Stimulated activated CD8-positive, alpha-beta memory T cell treated with anti-CD3 and anti-CD28 coated beads, Interleukin-4, amount 100 ng/mL, for 1 hour (primary cell): ENCODE results near the gene WDFY4.

Source experiments
- DNase-seq, 2 donors: peaks; one replicate each; pipeline ENCODE4 v3.0.0-alpha.2; 2020; ENCODE audit warnings: low read depth in 2 of 2, low spot score in 1 of 2

WDFY4 gene

DNA sequence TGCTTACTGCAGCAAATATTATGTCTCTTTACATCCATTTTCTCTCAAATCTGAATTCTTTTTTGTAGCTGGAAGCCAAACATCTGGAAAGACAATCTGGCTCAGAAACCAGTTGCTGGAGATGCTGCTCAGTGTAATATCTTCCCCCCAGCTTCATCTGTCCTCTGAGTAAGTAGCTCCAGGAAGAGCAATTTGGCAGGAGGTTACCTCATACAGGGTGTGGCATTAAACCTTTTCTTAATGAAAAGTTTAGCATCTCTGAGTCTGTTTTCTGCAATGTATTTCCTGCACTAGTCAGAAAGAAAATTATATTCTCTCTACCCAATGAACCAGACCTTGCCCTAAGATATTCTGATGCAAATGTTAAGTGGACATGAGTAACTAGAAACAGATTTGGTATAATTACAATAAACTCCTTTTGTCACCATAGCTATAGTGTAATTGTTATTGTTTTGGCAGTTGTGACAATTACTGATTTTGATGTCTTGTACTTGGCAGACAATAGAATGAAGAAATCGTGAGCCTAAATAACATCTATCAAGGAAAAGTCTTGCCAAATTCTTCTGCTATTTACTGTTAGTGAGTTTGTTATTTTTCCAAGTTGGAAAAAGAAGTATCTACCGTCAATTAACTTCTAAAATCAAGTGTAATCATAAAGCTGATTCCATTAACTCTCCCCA lies 123.3 kb downstream of the WDFY4 start:
- no peak for DNase-seq

- DNase-seq = no peak
These were observed 124.6 kb downstream of the WDFY4 start for GRCh38 chr10:48809261-48809660.

GRCh38 chr10:48811461-48811860 lies 126.8 kb downstream of the WDFY4 start:
- no peak for DNase-seq

DNA sequence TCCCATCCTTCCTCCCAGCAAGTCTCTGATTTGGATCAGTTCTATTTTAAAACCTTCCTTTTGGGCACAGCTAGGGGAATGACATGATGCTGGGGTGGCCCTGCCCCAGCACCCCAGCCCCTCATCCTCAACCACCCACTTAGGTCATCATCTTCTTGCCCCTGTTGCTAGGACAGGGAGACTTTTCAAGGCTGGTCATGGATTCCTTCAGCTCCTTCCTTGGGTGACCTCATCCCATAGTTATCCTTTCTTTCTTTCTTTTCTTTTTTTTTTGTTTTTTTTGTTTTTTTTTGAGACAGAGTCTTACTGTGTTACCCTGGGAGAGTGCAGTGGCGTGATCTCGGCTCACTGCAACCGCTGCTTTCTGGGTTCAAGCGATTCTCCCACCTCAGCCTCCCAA lies 127.2 kb downstream of the WDFY4 start:
- DNase-seq = no peak

GRCh38 chr10:48813291-48813690 lies 128.6 kb downstream of the WDFY4 start:
- DNase-seq = no peak

GRCh38 chr10:48813825-48814224 lies 129.2 kb downstream of the WDFY4 start:
- DNase-seq = no peak

DNA sequence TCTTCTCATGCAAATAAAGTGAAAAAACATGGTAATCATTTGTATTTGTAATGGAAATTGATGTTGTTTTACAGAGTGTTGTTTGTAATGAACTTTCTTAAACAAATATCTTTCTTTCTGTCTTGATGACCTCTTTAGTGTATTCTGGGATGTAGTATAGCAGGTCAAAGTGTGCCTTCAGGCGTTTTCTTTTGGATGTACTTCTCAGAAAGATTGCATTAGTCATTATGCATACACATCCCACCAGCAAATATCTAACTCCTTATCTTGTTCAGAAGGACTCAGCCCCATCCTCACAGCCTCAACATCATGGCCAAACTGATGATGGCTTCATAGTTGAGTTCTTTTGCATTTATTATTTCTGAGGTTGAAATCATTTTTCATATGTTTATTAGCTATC lies 130.3 kb downstream of the WDFY4 start:
- no peak for DNase-seq

DNA sequence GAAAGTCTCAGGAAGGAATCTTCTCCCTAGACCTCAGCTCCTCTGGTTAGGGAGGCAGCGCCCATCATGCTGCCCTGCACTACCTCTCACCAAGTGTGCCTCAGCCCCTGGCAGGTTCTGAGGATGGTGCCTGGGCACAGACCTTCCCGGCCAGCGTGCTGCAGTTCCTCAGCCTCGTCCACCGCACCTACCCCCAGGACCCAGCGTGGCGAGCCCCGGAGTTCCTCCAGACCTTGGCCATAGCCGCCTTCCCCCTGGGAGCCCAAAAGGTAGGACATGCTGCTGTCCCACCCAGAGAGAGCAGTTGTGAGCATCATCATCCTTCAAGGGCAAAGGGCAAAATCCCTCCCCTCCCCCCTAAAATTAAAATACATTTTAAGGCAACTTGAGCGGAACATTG lies 132.5 kb downstream of the WDFY4 start:
- DNase-seq = no peak

DNA sequence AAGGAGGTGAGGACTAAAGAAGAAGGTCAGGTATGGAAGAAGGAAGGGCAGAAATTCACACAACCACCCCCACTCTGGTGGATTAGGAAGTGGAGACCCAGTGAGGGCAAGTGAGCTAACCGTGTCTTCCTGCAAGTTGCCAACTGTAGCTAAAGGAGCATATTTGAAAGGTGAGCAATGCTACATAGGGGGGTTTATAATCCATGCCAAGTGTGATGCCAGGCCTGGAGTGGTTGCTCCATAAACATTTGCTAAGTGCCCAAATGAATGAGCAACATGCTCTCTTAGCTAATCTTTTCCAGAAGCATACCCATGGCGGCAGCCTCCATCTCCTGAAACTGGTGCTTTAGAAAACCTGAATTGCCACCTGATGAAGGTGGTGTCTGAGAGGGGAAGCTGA lies 133.4 kb downstream of the WDFY4 start:
- DNase-seq = no peak

DNA sequence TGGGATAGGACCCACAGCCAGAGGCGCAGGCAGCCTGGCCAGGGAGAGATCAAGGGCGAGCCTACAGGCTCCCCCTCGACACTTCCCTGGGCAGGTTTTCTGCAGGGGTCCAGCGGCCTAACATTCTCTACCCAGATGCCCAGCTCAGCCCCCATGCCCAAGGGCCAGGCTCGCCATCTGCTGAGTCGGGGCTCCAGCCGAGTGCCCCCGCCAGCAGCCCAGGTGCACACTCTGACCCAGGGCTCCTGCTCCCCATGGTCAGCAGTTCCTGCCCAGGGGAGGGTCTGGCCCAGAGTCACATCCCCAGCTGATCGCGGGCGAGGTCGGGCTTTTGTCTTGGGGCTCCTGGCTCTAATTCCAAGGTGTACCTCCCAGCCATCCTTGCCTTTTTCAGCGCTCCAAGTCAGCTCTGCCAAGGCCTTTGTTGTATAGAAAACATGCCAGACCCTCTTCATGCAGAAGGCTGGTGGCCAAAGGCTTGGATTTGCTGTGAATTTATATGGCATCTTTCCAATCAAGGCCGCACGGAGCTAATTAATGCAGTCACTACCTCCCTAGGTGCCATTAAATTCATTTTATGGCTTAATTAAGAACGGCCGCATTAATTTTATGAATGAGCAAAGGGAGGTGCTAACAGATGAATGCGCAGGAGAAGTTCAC lies 134.3 kb downstream of the WDFY4 start:
- DNase-seq = no peak

- no peak for DNase-seq
These were observed 135.1 kb downstream of the WDFY4 start for GRCh38 chr10:48819783-48820182.

- no peak for DNase-seq
These were observed 135.6 kb downstream of the WDFY4 start for GRCh38 chr10:48820231-48820630.

GRCh38 chr10:48820699-48821098 lies 136.0 kb downstream of the WDFY4 start:
- no peak for DNase-seq

- no peak for DNase-seq
These were observed 136.4 kb downstream of the WDFY4 start for GRCh38 chr10:48821111-48821510.

- no peak for DNase-seq
These were observed 137.0 kb downstream of the WDFY4 start for GRCh38 chr10:48821692-48822091.

- DNase-seq = no peak
These were observed 149.0 kb downstream of the WDFY4 start for GRCh38 chr10:48833674-48834073.

DNA sequence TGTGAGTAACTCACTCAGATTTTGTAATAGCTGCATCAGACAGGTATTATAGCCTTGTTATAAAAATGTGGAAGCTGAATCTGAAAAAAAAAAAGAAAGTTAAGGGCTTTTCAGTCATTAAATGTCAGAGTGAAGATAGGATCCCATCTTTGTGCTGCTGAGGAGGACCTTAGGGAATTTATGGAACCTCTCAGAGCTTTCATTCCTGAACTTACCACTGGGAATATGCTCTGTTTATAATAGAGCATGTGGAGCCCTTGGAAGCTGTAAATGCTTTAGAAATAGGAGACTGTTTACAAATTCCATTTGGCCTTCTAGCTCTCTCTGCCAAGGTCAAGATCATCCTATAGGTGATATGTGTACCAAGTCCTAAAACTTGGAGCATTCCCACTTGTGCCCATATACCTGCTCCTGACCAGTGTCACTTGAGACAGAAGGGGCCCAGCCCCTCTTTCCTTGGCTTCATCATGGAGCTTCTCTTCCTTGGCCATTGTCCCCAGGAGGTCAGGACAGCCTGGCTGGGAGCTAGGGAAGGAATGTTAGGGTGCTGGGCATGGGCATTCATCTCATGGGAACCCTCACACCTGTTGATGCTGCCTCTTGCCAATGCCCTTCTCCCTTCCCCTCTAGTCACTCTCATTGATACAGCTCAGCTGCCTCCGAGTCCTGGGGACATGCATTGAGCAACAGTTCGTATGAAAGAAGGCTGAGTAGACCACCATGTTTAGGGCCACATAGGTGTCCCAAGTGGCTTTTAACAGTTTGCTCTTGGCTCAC lies 149.7 kb downstream of the WDFY4 start:
- DNase-seq = no peak

GRCh38 chr10:48835781-48836180 lies 151.1 kb downstream of the WDFY4 start:
- DNase-seq = no peak

DNA sequence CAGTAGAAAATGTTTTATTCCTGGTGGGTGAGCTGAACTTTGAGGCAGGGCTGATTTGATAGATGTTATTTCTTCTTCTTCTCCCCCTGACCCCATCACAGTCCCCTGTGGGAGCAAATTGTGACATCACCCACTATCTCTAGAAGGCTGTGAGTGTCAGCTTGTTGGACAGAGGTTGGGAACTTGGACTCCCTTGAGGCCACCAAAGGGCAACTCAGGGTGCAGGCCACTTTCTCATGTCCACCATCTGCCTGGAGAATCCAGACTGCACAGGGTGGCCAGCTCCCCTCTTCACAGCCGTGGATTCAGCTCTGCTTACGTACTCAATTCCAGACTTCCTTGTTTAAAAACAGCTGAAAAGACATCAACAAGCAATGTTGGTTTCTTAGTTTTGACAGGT lies 151.9 kb downstream of the WDFY4 start:
- no peak for DNase-seq

DNA sequence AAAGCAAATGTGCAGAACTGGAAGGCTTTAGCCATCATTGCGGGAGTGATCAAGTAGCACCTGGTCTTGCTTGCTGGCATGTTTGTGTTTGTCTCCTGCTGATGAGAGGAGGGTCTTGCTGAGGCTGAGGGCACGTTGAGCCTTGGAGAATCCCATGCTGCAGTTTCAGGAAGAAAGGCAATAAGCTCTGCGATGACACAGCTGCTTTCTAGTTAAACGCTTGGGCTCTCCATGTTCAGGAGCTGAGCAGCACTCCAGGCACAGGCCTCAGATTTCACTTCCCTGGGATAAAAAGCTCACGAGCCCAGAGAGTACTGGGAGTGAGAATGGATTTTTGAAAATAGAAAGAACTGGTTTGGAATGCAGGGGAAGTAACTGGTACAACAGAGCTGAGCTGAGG lies 154.2 kb downstream of the WDFY4 start:
- DNase-seq = no peak

DNA sequence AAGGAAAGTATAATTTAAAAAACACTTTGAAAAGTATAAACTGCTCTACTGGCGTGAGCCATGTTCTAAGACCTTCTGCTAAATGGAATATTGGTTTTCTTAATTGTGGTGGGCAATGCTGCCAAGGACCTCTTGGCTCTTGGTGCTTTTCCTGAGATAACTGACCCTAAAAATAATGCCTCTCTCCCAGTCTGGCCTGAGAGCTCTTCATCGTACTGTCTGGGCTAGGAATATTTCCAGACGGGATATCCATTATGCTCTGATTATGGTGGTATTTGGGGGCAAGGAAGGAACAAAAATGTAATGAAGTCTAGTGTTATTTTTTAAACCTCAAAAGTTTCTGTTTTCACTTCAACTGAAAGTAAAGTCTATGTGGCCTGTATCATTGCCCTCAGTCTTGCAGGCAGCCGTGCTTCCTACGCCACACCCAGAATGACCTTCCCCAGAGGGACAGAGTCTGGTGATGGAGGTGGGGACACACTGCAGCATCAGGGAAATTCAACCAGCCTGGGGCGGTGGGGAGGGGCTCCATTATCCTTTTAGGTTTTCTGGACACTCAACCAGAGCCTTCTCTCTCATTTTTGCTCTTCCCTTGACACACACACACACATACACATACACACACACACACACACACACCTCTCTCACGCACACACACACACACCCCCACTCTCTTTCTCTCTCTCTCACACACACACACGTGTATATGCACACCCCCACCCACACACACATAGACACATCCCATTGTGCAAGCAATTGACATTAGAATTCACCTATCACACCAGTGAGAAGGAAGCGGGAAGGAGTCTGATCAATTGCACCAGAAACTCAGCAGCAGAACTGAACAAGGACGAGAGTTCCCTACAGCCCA lies 155.4 kb downstream of the WDFY4 start:
- no peak for DNase-seq
